ENCODE data around the gene PITX1. TPM values are rescaled to one million over a fixed set of nuclear protein-coding genes. Genes with fewer than 3 reads are reported as not detected.

The PITX1 gene
- total RNA-seq, 1 experiment from 2014 or later, result 31.0 TPM

- Histone ChIP-seq H3K4me3 (replicated peaks in 1 of 2; ENCODE audit: low read depth in 1 of 2, low read length in 2 of 2) (no peak overlapping the region), H3K27me3 (ENCODE audit: insufficient read depth, low read length) (0 out of 2 replicates have a peak, but pooled peaks cover 2% of the 10 kb centered on the region), H3K9me2 (ENCODE audit: insufficient read depth) (no peaks in the 10 kb centered on the region), H3K36me3 (ENCODE audit: control insufficient read depth in 1 of 2, insufficient read depth in 2 of 2, low read length in 2 of 2) (no peaks in the 10 kb centered on the region), H3K4me2 (ENCODE audit: low read length) (no peak overlapping the region), H4K20me1 (ENCODE audit: insufficient read depth) (no peaks in the 10 kb centered on the region), H3K79me2 (ENCODE audit: insufficient read depth, low read length) (no peaks in the 10 kb centered on the region), H3K9me3 (ENCODE audit: control insufficient read depth in 1 of 2, insufficient read depth in 1 of 2, low read depth in 1 of 2, low read length in 2 of 2) (no peaks in the 10 kb centered on the region), H3K27ac (ENCODE audit: low read depth, low read length) (no peak overlapping the region), H3K9ac (ENCODE audit: low read length) (no peak overlapping the region), H3K4me1 (ENCODE audit: control insufficient read depth in 1 of 2, insufficient read depth in 2 of 2, low read length in 2 of 2) (peaks cover 3 to 18% of the 10 kb centered on the region in 2 experiments; a peak in 2 of 4 replicates), H2AFZ (ENCODE audit: low read depth, low read length, poor library complexity, severe bottlenecking) (no peak overlapping the region)
- TF ChIP-seq POLR2A (IDR thresholded peaks at IDR 0.05; ENCODE audit: borderline replicate concordance, extremely low read depth, insufficient read depth, insufficient read length) (no peak), ZFX (IDR thresholded peaks at IDR 0.05) (no peak), JUND (IDR thresholded peaks at IDR 0.05) (no peak), ZNF274 (IDR thresholded peaks at IDR 0.05; ENCODE audit: low read depth, low read length) (no peak), SRF (IDR thresholded peaks at IDR 0.05; ENCODE audit: low read depth) (no peak), RAD21 (IDR thresholded peaks at IDR 0.05; ENCODE audit: low read depth) (no peak), YY1 (IDR thresholded peaks at IDR 0.05; ENCODE audit: extremely low read depth, insufficient replicate concordance, low read depth, low read length) (no peak), ELF1 (IDR thresholded peaks at IDR 0.05; ENCODE audit: borderline replicate concordance, low read depth) (no peak), EZH2 (IDR thresholded peaks at IDR 0.05) (no peak), SIN3A (IDR thresholded peaks at IDR 0.05; ENCODE audit: low read depth) (no peak), CEBPB (IDR thresholded peaks at IDR 0.05; ENCODE audit: low read depth) (no peak), SP1 (IDR thresholded peaks at IDR 0.05; ENCODE audit: low read depth) (no peak), CTCF (IDR thresholded peaks at IDR 0.05 in 2 of 3, conservative IDR thresholded peaks at IDR 0.05 in 1 of 3; ENCODE audit: borderline replicate concordance in 1 of 3, insufficient read depth in 1 of 3, low read depth in 2 of 3, low read length in 2 of 3) (no peak), ATF3 (IDR thresholded peaks at IDR 0.05) (no peak), CBX3 (IDR thresholded peaks at IDR 0.05; ENCODE audit: low read depth) (no peak), EZH2phosphoT487 (IDR thresholded peaks at IDR 0.05; ENCODE audit: borderline replicate concordance) (no peak)
- no TSS peak for BruUV-seq (replicated peaks)
- ChIA-PET RAD21 (ENCODE audit: low non-redundant PET in 1 of 2, low total read pairs in 2 of 2, uncharacterized antibody in 2 of 2, unreplicated experiment in 2 of 2) (no interaction called here), CTCF (no interaction called here), POLR2A (no interaction called here)
- no peak for DNase-seq (ENCODE audit: low read depth, low spot score)
- ATAC-seq, result no peak
- intact Hi-C loops (cut with micrococcal nuclease), result no loop called here
Observed at GRCh38 chr5:135041726-135042125, 7.7 kb upstream of the PITX1 start.
